HEK293T (cell line): ENCODE measurements around the gene AQP7.

Experiments used
- HDGF ChIP-seq: fragments of 450-650 bp; IDR thresholded peaks from 2 replicates; pipeline ENCODE4 v1.6.1; 2017; ENCODE audit warnings: antibody characterized with exemption, borderline replicate concordance
- SUZ12 ChIP-seq: fragments of 450-650 bp; IDR thresholded peaks from 2 replicates; pipeline ENCODE4 v1.6.1; 2016; ENCODE audit warnings: mild to moderate bottlenecking
- ZNF384 ChIP-seq: fragments of 450-650 bp; IDR thresholded peaks from 2 replicates; pipeline ENCODE4 v1.6.1; 2016

DNA sequence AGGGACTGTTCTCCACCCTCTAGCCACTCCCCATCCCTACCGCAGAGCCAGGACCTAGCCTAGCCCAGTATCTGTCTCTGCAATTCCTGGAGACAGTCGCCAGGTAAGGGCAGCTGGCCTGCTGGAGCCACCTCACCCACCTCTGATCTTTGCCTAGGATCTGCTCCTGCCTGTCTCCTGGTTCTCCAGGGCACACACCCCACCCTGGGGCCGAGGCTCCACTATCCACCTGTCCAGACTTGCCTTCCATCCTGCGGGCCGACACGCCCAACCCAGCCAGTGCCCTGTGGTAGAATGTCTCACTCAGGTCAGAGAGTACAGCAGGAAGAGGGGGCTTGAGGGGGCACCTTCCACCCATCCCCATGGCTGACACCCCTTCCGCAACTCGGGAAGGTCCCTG, 15.7 kb upstream of the AQP7 start:
- TF ChIP-seq ZNF384 (no peak), HDGF (no peak), SUZ12 (no peak)
